IPS-20b (cell line): Measurements from ENCODE around the gene FBL.
A peak's percentile ranks its signal among the peaks of the same experiment; 100 is the strongest.

Experiments used
- H3K27ac ChIP-seq: one replicate; pipeline ENCODE4 v1.5.1; 2013; ENCODE audit warnings: low read length
- H3K27me3 ChIP-seq: 2 replicates; pipeline ENCODE4 v1.6.1; 2013; ENCODE audit warnings: mild to moderate bottlenecking, low read length, inconsistent platforms; ENCODE audit not compliant: insufficient read depth
- H3K36me3 ChIP-seq: 2 replicates; pipeline ENCODE4 v1.6.1; 2013; ENCODE audit warnings: low read depth, mild to moderate bottlenecking, inconsistent platforms, low read length, moderate library complexity; ENCODE audit not compliant: insufficient read depth
- H3K4me1 ChIP-seq: 2 replicates; pipeline ENCODE4 v1.6.1; 2013; ENCODE audit warnings: mild to moderate bottlenecking, control low read depth, inconsistent platforms, low read length, moderate library complexity; ENCODE audit not compliant: insufficient read depth
- H3K4me3 ChIP-seq: 2 replicates; pipeline ENCODE4 v1.5.1; 2013; ENCODE audit warnings: mild to moderate bottlenecking, low read length, inconsistent platforms
- H3K9ac ChIP-seq: 2 replicates; pipeline ENCODE4 v1.6.1; 2013; ENCODE audit warnings: low read depth, mild to moderate bottlenecking, inconsistent platforms, low read length, moderate library complexity
- H3K9me3 ChIP-seq: 2 replicates; pipeline ENCODE4 v1.6.1; 2013; ENCODE audit warnings: mild to moderate bottlenecking, low read depth, low read length, inconsistent platforms; ENCODE audit not compliant: insufficient read depth

FBL gene

DNA sequence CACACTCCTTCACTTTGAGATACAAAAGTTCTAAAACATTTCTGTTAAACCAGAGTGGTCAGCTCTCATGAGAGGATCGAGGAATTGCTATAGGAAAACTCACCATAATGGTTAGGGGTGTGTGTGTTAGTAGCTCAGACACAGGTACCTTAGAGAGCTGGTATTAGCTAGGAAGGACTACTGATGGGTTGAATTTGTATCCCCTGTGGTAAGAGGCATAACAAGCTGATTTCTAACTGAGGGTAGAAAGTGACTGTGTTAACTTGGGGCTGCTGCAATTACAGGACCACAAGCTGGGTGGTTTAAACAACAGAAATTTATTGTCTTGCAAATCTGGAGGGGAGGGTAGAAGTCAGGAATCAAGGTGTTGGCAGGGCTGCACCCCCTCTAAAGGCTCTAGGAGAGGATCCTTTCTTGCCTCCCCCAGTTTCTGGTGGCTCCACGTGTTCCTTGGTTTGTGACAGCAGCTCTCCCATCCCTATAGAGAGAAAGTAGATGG is 50.1 kb downstream of the FBL start:
- H3K4me3 ChIP-seq = no peak overlapping the region; the same call in 1 of the 2 replicates
- H3K4me1 ChIP-seq = peaks cover 4% of the 10 kb centered on the region; the same call in 1 of the 2 replicates
- H3K9me3 ChIP-seq = no peaks in the 10 kb centered on the region
- no peak overlapping the region for H3K27ac ChIP-seq
- peak overlapping the region; percentile 66; the same call in 1 of the 2 replicates for H3K9ac ChIP-seq
- H3K36me3 ChIP-seq = no peaks in the 10 kb centered on the region
- no peaks in the 10 kb centered on the region for H3K27me3 ChIP-seq

DNA sequence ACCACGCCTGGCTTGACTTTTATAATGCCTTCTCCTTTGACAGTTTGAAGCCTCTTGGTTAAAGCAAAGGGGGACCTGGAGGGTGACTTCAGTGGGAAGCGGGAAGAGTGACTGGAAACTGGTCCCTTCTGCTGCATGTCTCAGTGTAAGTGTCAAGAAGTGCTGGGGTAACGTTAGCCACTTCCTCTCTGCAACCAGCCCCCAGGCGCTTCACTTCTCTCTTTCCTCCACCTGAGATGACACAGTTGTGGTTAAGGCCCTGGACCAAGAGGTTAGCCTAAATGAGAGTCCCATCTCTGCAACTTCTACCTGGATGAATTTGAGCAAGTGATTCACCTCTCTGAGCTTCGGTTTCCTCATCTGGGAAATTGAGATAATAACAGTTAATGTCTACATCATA is 51.2 kb downstream of the FBL start:
- H3K9me3 ChIP-seq = no peaks in the 10 kb centered on the region
- no peak overlapping the region for H3K27ac ChIP-seq
- H3K4me1 ChIP-seq = peaks cover 4% of the 10 kb centered on the region; the same call in 1 of the 2 replicates
- no peak overlapping the region for H3K4me3 ChIP-seq
- H3K36me3 ChIP-seq = no peaks in the 10 kb centered on the region
- no peak overlapping the region for H3K9ac ChIP-seq
- no peaks in the 10 kb centered on the region for H3K27me3 ChIP-seq

DNA sequence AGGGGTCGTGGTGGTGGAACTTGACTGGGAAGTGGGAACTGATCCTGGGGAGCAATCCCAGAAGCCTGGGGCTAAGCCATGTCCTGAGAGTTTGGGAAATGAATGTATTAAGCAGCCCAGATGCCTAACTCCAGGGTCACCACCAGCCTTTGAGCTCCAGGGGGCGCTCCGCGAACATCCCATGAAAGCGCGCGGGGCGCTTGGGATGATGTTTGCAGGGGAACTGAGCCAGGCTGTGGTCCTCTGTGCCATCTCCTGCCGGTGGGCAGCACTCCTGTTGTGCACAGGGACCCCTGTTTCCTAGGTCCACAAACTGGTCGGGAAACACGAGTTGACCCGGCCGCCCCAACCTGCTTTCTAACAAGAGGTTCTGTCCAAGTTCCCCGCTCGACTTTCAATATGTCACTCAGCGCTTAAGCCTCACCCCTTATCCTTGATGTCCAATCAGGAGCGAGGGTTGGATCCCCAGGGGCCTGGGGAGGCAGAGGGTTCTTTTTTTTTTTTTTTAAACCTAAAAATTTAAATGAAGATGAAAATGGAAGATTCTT is 53.1 kb downstream of the FBL start:
- H3K36me3 ChIP-seq = no peaks in the 10 kb centered on the region
- no peaks in the 10 kb centered on the region for H3K9me3 ChIP-seq
- H3K27ac ChIP-seq = no peak overlapping the region
- peaks cover 4% of the 10 kb centered on the region; the same call in 1 of the 2 replicates for H3K4me1 ChIP-seq
- H3K9ac ChIP-seq = peak overlapping the region; percentile 66; the same call in 1 of the 2 replicates
- no peaks in the 10 kb centered on the region for H3K27me3 ChIP-seq
- H3K4me3 ChIP-seq = peak overlapping the region; percentile 90

DNA sequence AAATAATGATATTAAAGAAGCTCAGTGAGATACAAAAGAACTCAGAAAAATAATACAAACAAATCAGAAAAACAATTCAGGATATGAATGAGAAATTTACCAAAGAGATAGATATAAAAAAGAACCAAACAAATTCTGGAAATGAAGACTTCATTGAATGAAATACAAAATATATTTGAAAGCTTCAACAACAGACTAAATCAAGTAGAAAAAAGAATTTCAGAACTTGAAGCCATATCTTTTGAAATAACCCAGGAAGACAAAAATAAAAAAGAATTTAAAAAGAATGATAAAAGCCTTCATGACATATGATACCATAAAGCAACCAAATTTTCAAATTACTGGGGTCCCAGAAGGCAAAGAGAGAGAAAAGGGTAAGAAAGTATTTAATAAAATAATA is 57.9 kb downstream of the FBL start:
- no peak overlapping the region for H3K4me3 ChIP-seq
- H3K9me3 ChIP-seq = no peaks in the 10 kb centered on the region
- no peaks in the 10 kb centered on the region for H3K4me1 ChIP-seq

More for the DNA sequence above, 57.9 kb downstream of the FBL start:
- H3K36me3 ChIP-seq = no peaks in the 10 kb centered on the region
- no peaks in the 10 kb centered on the region for H3K27me3 ChIP-seq
- no peak overlapping the region for H3K9ac ChIP-seq
- H3K27ac ChIP-seq = no peak overlapping the region
